Progenitor cell of endocrine pancreas (in vitro differentiated cells): ENCODE results near the gene P2RY6. TPM values are rescaled to one million over a fixed set of nuclear protein-coding genes. Genes with fewer than 3 reads are reported as not detected.

Source experiments
- DNase-seq: peaks from one replicate; pipeline ENCODE4 v3.0.0; 2021; ENCODE audit warnings: low spot score; ENCODE audit not compliant: unreplicated experiment
- H3K27ac Mint-ChIP-seq: 2 replicates; pipeline ENCODE4 v1.8.0; 2021; ENCODE audit warnings: mild to moderate bottlenecking, moderate library complexity, mixed read lengths
- H3K27me3 Mint-ChIP-seq: 2 replicates; pipeline ENCODE4 v1.8.0; 2021; ENCODE audit warnings: mixed read lengths
- H3K36me3 Mint-ChIP-seq: 2 replicates; pipeline ENCODE4 v1.8.0; 2022; ENCODE audit warnings: mixed read lengths; ENCODE audit not compliant: insufficient read depth
- H3K4me1 Mint-ChIP-seq: 2 replicates; pipeline ENCODE4 v1.8.0; 2021; ENCODE audit warnings: low read depth, mixed read lengths
- H3K4me3 Mint-ChIP-seq: 2 replicates; pipeline ENCODE4 v1.8.0; 2021; ENCODE audit warnings: low read depth, mild to moderate bottlenecking, moderate library complexity, mixed read lengths
- H3K9me3 Mint-ChIP-seq: 2 replicates; pipeline ENCODE4 v1.8.0; 2021; ENCODE audit warnings: low read depth, mixed read lengths
- total RNA-seq: library from RNA; stranded (reverse); gene quantifications from 2 replicates; pipeline ENCODE4 v1.2.1, GENCODE V29; 2021
- TF ChIP-seq, protein P1 (sequence below): fragments of 200-600 bp; sonication (generic); IDR thresholded peaks from one replicate; pipeline ENCODE4 v1.5.0; 2021; ENCODE audit warnings: antibody characterized with exemption, mild to moderate bottlenecking; ENCODE audit not compliant: unreplicated experiment

Gene P2RY6
- total RNA-seq, 1 donor from 2014 or later = 0.14 TPM

DNA sequence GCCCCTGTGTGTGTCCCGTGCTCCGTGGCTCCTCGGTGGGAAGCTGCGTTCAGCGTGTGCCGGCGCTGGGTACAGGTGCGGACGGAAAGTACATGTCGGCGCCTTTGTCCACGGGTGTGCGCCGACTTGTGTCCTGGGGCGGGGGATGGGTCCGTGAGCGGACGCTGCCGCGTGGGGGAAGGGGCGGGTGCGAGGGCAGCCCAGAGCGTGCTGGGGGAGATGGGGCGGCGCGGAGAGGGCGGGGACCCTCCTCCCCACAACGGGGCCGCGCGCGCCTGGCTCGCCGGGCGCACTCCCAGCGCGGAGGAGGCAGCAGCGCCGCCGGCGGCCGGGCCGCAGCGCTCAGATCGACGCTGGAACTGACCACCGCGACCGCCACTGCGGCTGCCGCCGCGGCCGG is 70.5 kb downstream of the P2RY6 start:
- Mint-ChIP-seq H3K9me3 (no peaks in the 10 kb centered on the region), H3K27me3 (peaks cover 4% of the 10 kb centered on the region), H3K27ac (peak overlapping the region; percentile 91), H3K36me3 (peaks cover 2% of the 10 kb centered on the region), H3K4me1 (peaks cover 9% of the 10 kb centered on the region), H3K4me3 (peak overlapping the region; percentile 75)
- DNase-seq = peak; percentile 34
- TF ChIP-seq, protein P1, sequence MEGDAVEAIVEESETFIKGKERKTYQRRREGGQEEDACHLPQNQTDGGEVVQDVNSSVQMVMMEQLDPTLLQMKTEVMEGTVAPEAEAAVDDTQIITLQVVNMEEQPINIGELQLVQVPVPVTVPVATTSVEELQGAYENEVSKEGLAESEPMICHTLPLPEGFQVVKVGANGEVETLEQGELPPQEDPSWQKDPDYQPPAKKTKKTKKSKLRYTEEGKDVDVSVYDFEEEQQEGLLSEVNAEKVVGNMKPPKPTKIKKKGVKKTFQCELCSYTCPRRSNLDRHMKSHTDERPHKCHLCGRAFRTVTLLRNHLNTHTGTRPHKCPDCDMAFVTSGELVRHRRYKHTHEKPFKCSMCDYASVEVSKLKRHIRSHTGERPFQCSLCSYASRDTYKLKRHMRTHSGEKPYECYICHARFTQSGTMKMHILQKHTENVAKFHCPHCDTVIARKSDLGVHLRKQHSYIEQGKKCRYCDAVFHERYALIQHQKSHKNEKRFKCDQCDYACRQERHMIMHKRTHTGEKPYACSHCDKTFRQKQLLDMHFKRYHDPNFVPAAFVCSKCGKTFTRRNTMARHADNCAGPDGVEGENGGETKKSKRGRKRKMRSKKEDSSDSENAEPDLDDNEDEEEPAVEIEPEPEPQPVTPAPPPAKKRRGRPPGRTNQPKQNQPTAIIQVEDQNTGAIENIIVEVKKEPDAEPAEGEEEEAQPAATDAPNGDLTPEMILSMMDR = peak; percentile 32

DNA sequence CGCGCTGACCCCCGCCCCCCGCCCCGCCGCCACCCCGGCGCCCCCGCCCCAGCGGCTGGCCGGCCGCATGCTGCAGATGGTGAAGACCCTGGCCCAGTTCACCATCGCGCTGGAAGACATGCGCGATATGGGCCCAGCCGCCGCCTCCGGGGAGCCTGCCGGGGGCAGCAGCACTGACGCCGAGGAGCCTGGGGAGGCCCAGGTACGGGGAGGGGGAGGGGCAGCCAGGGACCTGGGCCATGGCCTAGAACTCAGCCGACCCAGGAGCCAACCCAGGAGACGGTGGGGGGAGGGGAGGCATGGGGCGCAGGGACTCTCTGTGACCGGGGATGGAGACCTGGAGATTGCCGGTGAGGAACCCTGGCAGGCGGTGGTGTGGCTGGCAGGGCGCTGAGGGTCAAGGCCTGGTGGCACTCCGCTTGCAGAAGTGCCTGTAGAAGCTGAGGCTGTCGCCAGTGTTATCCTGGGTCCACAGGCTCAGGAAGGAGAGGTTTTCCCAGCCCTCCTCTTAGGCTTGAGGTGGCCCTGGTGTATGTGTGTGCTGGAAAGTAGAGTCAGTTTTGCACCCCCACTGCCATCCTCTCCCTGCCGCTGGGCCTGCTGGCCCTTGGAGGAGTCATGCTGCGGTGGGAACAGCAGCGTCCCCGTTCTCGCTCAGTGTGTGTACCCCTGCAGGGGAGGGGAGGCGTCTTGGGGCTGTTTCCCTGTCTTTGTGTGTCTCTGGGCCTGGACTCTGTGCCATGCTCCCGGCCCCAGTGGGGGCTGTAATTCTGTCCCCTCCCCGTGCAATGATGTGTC is 71.1 kb downstream of the P2RY6 start:
- H3K36me3 Mint-ChIP-seq = peaks cover 4% of the 10 kb centered on the region
- DNase-seq = no peak

DNA sequence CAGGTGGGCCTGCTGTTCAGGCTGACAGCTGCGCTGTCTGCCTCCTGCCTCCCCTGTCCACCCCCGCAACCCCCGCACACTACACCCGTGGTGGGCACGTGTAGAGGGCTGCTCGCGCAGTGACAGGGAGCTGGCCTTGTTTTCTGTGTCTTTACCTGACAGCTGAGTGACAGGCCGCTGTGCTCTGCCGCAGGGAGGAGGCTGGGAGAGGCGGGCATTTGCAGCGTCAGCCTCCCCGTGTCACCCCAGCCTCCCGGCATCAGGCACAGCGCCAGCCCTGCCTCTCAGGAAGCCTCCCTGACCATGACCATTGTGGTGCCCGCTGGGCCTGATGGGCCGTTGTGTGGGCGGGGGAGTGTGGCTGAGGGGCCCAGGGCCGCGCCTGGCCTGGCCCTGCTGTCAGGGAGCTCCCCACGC is 72.1 kb downstream of the P2RY6 start:
- peaks cover 4% of the 10 kb centered on the region for H3K27me3 Mint-ChIP-seq
- no peak overlapping the region for H3K4me3 Mint-ChIP-seq
- H3K9me3 Mint-ChIP-seq = no peaks in the 10 kb centered on the region
- peaks cover 9% of the 10 kb centered on the region for H3K4me1 Mint-ChIP-seq
- TF ChIP-seq, protein P1 = no peak
- H3K27ac Mint-ChIP-seq = no peak overlapping the region
- H3K36me3 Mint-ChIP-seq = peaks cover 5% of the 10 kb centered on the region
- no peak for DNase-seq

More for the DNA sequence above, 71.1 kb downstream of the P2RY6 start:
- Mint-ChIP-seq H3K4me1 (peaks cover 9% of the 10 kb centered on the region), H3K9me3 (no peaks in the 10 kb centered on the region), H3K27ac (no peak overlapping the region), H3K27me3 (peaks cover 4% of the 10 kb centered on the region), H3K4me3 (peak overlapping the region; percentile 54)
- TF ChIP-seq, protein P1 = no peak

DNA sequence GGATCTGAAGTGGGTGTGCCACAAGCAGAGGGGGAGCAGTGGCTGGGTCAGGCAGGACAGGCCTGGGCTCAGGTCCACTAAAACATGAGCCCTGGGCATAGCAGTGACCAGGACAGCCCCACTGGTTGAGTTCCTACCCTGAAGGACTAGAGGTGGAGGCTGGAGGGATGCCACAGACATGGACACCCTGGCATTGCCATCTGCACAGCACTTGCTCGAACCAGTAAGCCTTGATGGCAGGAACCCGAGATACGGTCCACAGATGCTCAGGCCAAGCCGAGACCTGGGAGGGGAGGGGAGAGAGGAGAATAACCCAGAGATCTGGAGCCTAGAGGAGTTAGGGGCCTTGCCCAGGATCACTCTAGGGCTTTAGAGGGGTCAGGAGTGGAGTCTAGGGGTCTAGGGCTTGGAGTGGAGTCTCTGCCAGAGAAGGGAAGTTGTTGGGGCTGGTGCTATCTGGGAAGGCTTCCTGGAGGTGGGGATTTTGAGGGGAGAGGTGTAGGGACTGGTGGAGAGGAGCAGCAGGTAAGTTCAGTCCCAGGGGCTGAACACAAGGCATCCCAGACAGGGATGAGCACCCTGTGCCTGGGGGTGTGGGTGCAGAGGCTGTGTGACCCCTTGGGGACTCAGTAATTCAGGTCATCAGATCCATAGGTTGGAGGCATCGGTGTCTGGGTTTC is 73.5 kb downstream of the P2RY6 start:
- H3K4me1 Mint-ChIP-seq = peaks cover 7% of the 10 kb centered on the region
- no peak overlapping the region for H3K4me3 Mint-ChIP-seq

More for the DNA sequence above, 73.5 kb downstream of the P2RY6 start:
- no peak for DNase-seq
- TF ChIP-seq, protein P1 = no peak
- peaks cover 5% of the 10 kb centered on the region for H3K36me3 Mint-ChIP-seq
- H3K27me3 Mint-ChIP-seq = peaks cover 4% of the 10 kb centered on the region
- no peak overlapping the region for H3K27ac Mint-ChIP-seq
- no peaks in the 10 kb centered on the region for H3K9me3 Mint-ChIP-seq
